Lung (tissue), 12 donors: ENCODE data around the gene LGALSL. TPM values are rescaled to one million over a fixed set of nuclear protein-coding genes. Genes with fewer than 3 reads are reported as not detected.
A peak's percentile ranks its signal among the peaks of the same experiment; 100 is the strongest.

Source experiments
- ATAC-seq: fragments of 200-7000 bp; cut with Tn5 transposase; one replicate; pipeline ENCODE4 v1.9.1; 2020; ENCODE audit warnings: moderate number of reproducible peaks; ENCODE audit not compliant: insufficient read depth, low FRiP score
- DNase-seq, 3 donors: peaks; one replicate each; pipeline ENCODE4 v3.0.0-alpha.2; 2013 to 2017
- H3K27ac ChIP-seq, 2 donors: one replicate each; pipeline ENCODE4 v1.5.1; 2013; ENCODE audit warnings: mild to moderate bottlenecking in 2 of 2, moderate library complexity in 2 of 2, control low read depth in 1 of 2, inconsistent platforms in 1 of 2, low read depth in 1 of 2, low read length in 1 of 2
- H3K27me3 ChIP-seq, 3 donors: one replicate each; pipeline ENCODE4 v1.5.1; 2013; ENCODE audit warnings: low read length in 2 of 3; ENCODE audit not compliant: control insufficient read depth in 3 of 3, insufficient read depth in 3 of 3
- H3K36me3 ChIP-seq, 4 donors: one replicate each; pipeline ENCODE4 v1.5.1; 2013; ENCODE audit warnings: low read length in 4 of 4, mild to moderate bottlenecking in 1 of 4, moderate library complexity in 1 of 4; ENCODE audit not compliant: control insufficient read depth in 4 of 4, insufficient read depth in 4 of 4
- H3K4me1 ChIP-seq, 5 donors: one replicate each; pipeline ENCODE4 v1.5.1; 2013; ENCODE audit warnings: low read length in 5 of 5, mild to moderate bottlenecking in 2 of 5, moderate library complexity in 1 of 5; ENCODE audit not compliant: control insufficient read depth in 5 of 5, insufficient read depth in 5 of 5
- H3K4me3 ChIP-seq: one replicate; pipeline ENCODE4 v1.5.1; 2013; ENCODE audit warnings: mild to moderate bottlenecking, control low read depth, moderate library complexity
- H3K9ac ChIP-seq, 2 donors: one replicate each; pipeline ENCODE4 v1.5.1; 2013; ENCODE audit warnings: low read length in 2 of 2, control low read depth in 1 of 2; ENCODE audit not compliant: insufficient read depth in 1 of 2
- H3K9me3 ChIP-seq, 4 donors: one replicate each; pipeline ENCODE4 v1.5.1; 2013; ENCODE audit warnings: low read length in 3 of 4, mild to moderate bottlenecking in 1 of 4, moderate library complexity in 1 of 4; ENCODE audit not compliant: control insufficient read depth in 4 of 4, insufficient read depth in 3 of 4
- WGBS, 2 donors: extraction: QIAGEN DNeasy Blood & Tissue Kit; methylation state at CpG; one replicate each; pipeline ENCODE4 v1.1.7; 2013; 5-methylcytosine and 5-hydroxymethylcytosine counted together
- polyA plus RNA-seq, 2 donors: library from polyadenylated mRNA; stranded (reverse); fragments of 200-250 nt; gene quantifications; one replicate each; pipeline ENCODE4 v1.2.1, GENCODE V29; 2013
- total RNA-seq, 2 donors: library from RNA; depleted of rRNA in 1 of 2; stranded (reverse); fragments of >200 nt in 1 of 2; gene quantifications; one replicate each; pipeline ENCODE4 v1.2.1, GENCODE V29; 2014 to 2021
- TF ChIP-seq, protein P1 (sequence below): IDR thresholded peaks from 2 replicates; pipeline ENCODE4 v1.5.1; 2012; ENCODE audit warnings: mild to moderate bottlenecking; ENCODE audit errors: control extremely low read depth, extremely low read depth
- donor health status: control.
- donor health status: control.
- donor health status: Bipolar disorder and iron deficiency.
- donor health status: healthy.
- donor health status: DM: yes; HTN: yes; CAD: no.

LGALSL gene
- total and polyA plus RNA-seq, 4 donors: 9.1 to 30.6 (median 25.9) TPM

GRCh38 chr2:64451051-64451450, 2.9 kb upstream of the LGALSL start:
- no peak for ATAC-seq
- no peak for DNase-seq
- H3K4me1 ChIP-seq: peaks cover 3 to 31% (median 11%) of the 10 kb centered on the region in 5 donors
- no peak overlapping the region for H3K9ac ChIP-seq
- 74 to 95% methylated on average over 2 of the region's 2 CpGs for WGBS, 2 donors
- H3K9me3 ChIP-seq: no peaks in the 10 kb centered on the region
- H3K4me3 ChIP-seq: no peak overlapping the region
- H3K27me3 ChIP-seq: peaks cover 0 to 3% (median 0%) of the 10 kb centered on the region in 3 donors
- H3K27ac ChIP-seq: no peak overlapping the region
- TF ChIP-seq, protein P1, sequence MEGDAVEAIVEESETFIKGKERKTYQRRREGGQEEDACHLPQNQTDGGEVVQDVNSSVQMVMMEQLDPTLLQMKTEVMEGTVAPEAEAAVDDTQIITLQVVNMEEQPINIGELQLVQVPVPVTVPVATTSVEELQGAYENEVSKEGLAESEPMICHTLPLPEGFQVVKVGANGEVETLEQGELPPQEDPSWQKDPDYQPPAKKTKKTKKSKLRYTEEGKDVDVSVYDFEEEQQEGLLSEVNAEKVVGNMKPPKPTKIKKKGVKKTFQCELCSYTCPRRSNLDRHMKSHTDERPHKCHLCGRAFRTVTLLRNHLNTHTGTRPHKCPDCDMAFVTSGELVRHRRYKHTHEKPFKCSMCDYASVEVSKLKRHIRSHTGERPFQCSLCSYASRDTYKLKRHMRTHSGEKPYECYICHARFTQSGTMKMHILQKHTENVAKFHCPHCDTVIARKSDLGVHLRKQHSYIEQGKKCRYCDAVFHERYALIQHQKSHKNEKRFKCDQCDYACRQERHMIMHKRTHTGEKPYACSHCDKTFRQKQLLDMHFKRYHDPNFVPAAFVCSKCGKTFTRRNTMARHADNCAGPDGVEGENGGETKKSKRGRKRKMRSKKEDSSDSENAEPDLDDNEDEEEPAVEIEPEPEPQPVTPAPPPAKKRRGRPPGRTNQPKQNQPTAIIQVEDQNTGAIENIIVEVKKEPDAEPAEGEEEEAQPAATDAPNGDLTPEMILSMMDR: no peak
- peaks cover 0 to under 1% (median 0%) of the 10 kb centered on the region in 4 donors for H3K36me3 ChIP-seq

GRCh38 chr2:64454386-64455332, 697 bp downstream of the LGALSL start:
- Histone ChIP-seq H3K36me3 (peaks cover 3 to 20% (median 7%) of the 10 kb centered on the region in 4 donors), H3K4me3 (peak overlapping the region; percentile 50), H3K27ac (peak overlapping the region; percentile 96 to 99), H3K4me1 (peaks cover 6 to 31% (median 11%) of the 10 kb centered on the region in 5 donors), H3K27me3 (no peaks in the 10 kb centered on the region), H3K9ac (peak overlapping the region; percentile 37 to 52), H3K9me3 (no peaks in the 10 kb centered on the region)
- ATAC-seq (peak; percentile 8), DNase-seq (peak; percentile 53 to 82 (median 78))
- TF ChIP-seq, protein P1: no peak
- WGBS, 2 donors: 4 to 13% methylated on average over 68 to 103 of the region's 103 CpGs

DNA sequence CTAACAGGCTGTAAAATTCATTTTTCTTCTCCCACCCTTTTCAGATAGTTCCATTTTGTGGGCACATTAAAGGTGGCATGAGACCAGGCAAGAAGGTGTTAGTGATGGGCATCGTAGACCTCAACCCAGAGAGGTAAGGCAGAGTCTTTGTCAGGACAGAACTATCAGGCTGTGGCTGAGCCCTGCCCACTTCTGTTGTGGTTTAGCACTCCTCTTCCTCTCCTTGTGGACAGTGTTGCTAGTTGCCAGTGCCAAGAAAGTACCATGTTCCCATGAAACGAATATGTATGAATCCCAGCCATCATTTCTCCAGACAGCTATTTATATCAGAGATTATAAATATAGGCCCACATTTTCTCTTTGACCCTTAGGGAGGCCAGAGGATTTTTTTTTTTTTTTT, 1.6 kb downstream of the LGALSL start:
- DNase-seq: peak in 1 of 3 donors; percentile 27
- no peak for ATAC-seq
- Histone ChIP-seq H3K27ac (peak overlapping the region in 1 of 2 donors; percentile 43), H3K36me3 (peaks cover 3 to 20% (median 7%) of the 10 kb centered on the region in 4 donors), H3K4me1 (peaks cover 4 to 32% (median 11%) of the 10 kb centered on the region in 5 donors), H3K9ac (peak overlapping the region; percentile 48 to 52), H3K4me3 (no peak overlapping the region), H3K9me3 (no peaks in the 10 kb centered on the region), H3K27me3 (no peaks in the 10 kb centered on the region)
- WGBS, 2 donors: 47 to 51% methylated on average over 2 of the region's 2 CpGs
- TF ChIP-seq, protein P1: no peak
